Neural crest cell (in vitro differentiated cells): ENCODE data around the gene DERA. TPM values are rescaled to one million over a fixed set of nuclear protein-coding genes. Genes with fewer than 3 reads are reported as not detected.

Source experiments
- DNase-seq: peaks from one replicate; pipeline ENCODE4 v3.0.0; 2021; ENCODE audit warnings: low read depth, mixed read lengths, low spot score
- H3K27ac Mint-ChIP-seq: one replicate; pipeline ENCODE4 v1.8.0; 2021; ENCODE audit warnings: mild to moderate bottlenecking, mixed read lengths; ENCODE audit not compliant: unreplicated experiment
- H3K27me3 Mint-ChIP-seq: 2 replicates; pipeline ENCODE4 v1.8.0; 2021; ENCODE audit warnings: low read depth, mild to moderate bottlenecking, mixed read lengths
- H3K36me3 Mint-ChIP-seq: 2 replicates; pipeline ENCODE4 v1.8.0; 2021; ENCODE audit warnings: low read depth, mild to moderate bottlenecking, mixed read lengths
- H3K4me1 Mint-ChIP-seq: 2 replicates; pipeline ENCODE4 v1.8.0; 2021; ENCODE audit warnings: mixed read lengths
- H3K4me3 Mint-ChIP-seq: one replicate; pipeline ENCODE4 v1.8.0; 2021; ENCODE audit warnings: mild to moderate bottlenecking, mixed read lengths
- H3K9me3 Mint-ChIP-seq: 2 replicates; pipeline ENCODE4 v1.8.0; 2021; ENCODE audit warnings: mixed read lengths
- CTCF ChIP-seq: fragments of 200-600 bp; sonication (generic); conservative IDR thresholded peaks from 2 replicates; pipeline ENCODE4 v1.5.0; 2021; ENCODE audit warnings: antibody characterized with exemption, mild to moderate bottlenecking
- total RNA-seq: library from RNA; stranded (reverse); gene quantifications from 2 replicates; pipeline ENCODE4 v1.2.1, GENCODE V29; 2021

DERA gene
- total RNA-seq, 1 donor from 2014 or later: 34.1 TPM

- Mint-ChIP-seq H3K27me3 (no peaks in the 10 kb centered on the region), H3K9me3 (no peaks in the 10 kb centered on the region), H3K27ac (no peak overlapping the region), H3K4me1 (no peaks in the 10 kb centered on the region), H3K36me3 (no peaks in the 10 kb centered on the region), H3K4me3 (no peak overlapping the region)
- TF ChIP-seq CTCF: no peak
- DNase-seq: no peak
These were observed 165.9 kb downstream of the DERA start for GRCh38 chr12:16076970-16077522.

DNA sequence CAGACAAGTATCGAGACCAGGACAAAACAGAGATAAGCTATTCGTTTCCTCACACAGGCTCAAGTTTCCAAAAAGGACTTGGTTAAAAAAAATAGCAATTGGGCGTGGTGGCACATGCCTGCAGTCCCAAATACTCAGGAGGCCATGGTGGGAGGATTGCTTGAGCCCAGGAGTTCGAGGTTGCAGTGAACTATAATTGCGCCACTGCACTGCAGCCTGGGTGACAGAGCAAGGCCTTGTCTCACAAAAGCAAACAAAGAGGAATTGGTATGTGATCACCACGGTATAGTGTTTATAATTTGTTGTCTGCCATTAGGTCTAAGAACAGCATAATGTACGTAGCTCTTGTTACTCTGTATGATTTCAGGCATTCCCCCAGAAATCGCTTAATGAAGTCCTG lies 175.3 kb downstream of the DERA start:
- no peak for DNase-seq
- Mint-ChIP-seq H3K27me3 (no peaks in the 10 kb centered on the region), H3K4me1 (no peaks in the 10 kb centered on the region), H3K9me3 (peaks cover 6% of the 10 kb centered on the region), H3K36me3 (no peaks in the 10 kb centered on the region), H3K4me3 (no peak overlapping the region), H3K27ac (no peak overlapping the region)
- TF ChIP-seq CTCF: no peak

GRCh38 chr12:16086942-16087341 lies 175.8 kb downstream of the DERA start:
- no peaks in the 10 kb centered on the region for H3K27me3 Mint-ChIP-seq
- no peaks in the 10 kb centered on the region for H3K36me3 Mint-ChIP-seq
- no peak for TF ChIP-seq CTCF
- H3K4me3 Mint-ChIP-seq: no peak overlapping the region
- H3K4me1 Mint-ChIP-seq: no peaks in the 10 kb centered on the region
- no peak for DNase-seq
- H3K9me3 Mint-ChIP-seq: peaks cover 6% of the 10 kb centered on the region
- no peak overlapping the region for H3K27ac Mint-ChIP-seq

Other genes with a start within 250 kb of the DERA start
- 24.4 and 26.7 TPM in 2 replicates for gene EPS8, start 121.9 kb upstream of the DERA start, total RNA-seq
- gene STRAP, start 28.9 kb upstream of the DERA start, total RNA-seq: 191 and 200 TPM in 2 replicates